ENCODE results near the gene PRKAG2. TPM values are rescaled to one million over a fixed set of nuclear protein-coding genes. Genes with fewer than 3 reads are reported as not detected.

The PRKAG2 gene
- total and polyA plus RNA-seq, 4 donors: 3.6 to 25.1 (median 16.8) TPM

- TF ChIP-seq HNF4A (conservative IDR thresholded peaks at IDR 0.05) (no peak), FOXA1 (IDR thresholded peaks at IDR 0.05) (no peak)
- Histone ChIP-seq H3K27me3 (ENCODE audit: control insufficient read depth in 4 of 4, insufficient read depth in 4 of 4, low read length in 3 of 4) (no peaks in the 10 kb centered on the region), H3K36me3 (ENCODE audit: control insufficient read depth in 4 of 4, insufficient read depth in 3 of 4, low read depth in 1 of 4, low read length in 3 of 4) (peaks cover 0 to 4% (median 2%) of the 10 kb centered on the region in 4 donors), H3K9ac (ENCODE audit: low read depth in 1 of 2, low read length in 2 of 2) (no peak overlapping the region), H3K4me1 (ENCODE audit: control insufficient read depth in 4 of 4, insufficient read depth in 4 of 4, low read length in 3 of 4) (peaks cover 0 to 9% (median 0%) of the 10 kb centered on the region in 4 donors), H3K27ac (ENCODE audit: low read depth in 1 of 2, low read length in 2 of 2) (no peak overlapping the region), H3K4me3 (ENCODE audit: low read depth in 1 of 3, low read length in 3 of 3) (no peak overlapping the region), H3K9me3 (ENCODE audit: control insufficient read depth in 4 of 4, low read length in 3 of 4) (no peaks in the 10 kb centered on the region)
- 75% methylated on average over 8 of the region's 8 CpGs for WGBS
- DNase-seq (ENCODE audit: low spot score): no peak
Observed at GRCh38 chr7:151679071-151679708, 197.7 kb downstream of the PRKAG2 start.

- peak overlapping the region in 1 of 2 donors; percentile 39 for H3K27ac ChIP-seq (ENCODE audit: low read depth in 1 of 2, low read length in 2 of 2)
- H3K36me3 ChIP-seq (ENCODE audit: control insufficient read depth in 4 of 4, insufficient read depth in 3 of 4, low read depth in 1 of 4, low read length in 3 of 4): peaks cover 0 to 5% (median 3%) of the 10 kb centered on the region in 4 donors
- WGBS: 95% methylated on average over 6 of the region's 6 CpGs
- no peaks in the 10 kb centered on the region for H3K27me3 ChIP-seq (ENCODE audit: control insufficient read depth in 4 of 4, insufficient read depth in 4 of 4, low read length in 3 of 4)
- H3K4me1 ChIP-seq (ENCODE audit: control insufficient read depth in 4 of 4, insufficient read depth in 4 of 4, low read length in 3 of 4): peaks cover 0 to 9% (median 0%) of the 10 kb centered on the region in 4 donors
- H3K9me3 ChIP-seq (ENCODE audit: control insufficient read depth in 4 of 4, low read length in 3 of 4): no peaks in the 10 kb centered on the region
- no peak for DNase-seq (ENCODE audit: low spot score)
- no peak overlapping the region for H3K9ac ChIP-seq (ENCODE audit: low read depth in 1 of 2, low read length in 2 of 2)
- TF ChIP-seq YY1 (IDR thresholded peaks at IDR 0.05) (no peak), RXRA (IDR thresholded peaks at IDR 0.05) (no peak), JUND (IDR thresholded peaks at IDR 0.05) (no peak), FOXA1 (IDR thresholded peaks at IDR 0.05) (no peak), RAD21 (IDR thresholded peaks at IDR 0.05) (no peak), SP1 (IDR thresholded peaks at IDR 0.05) (no peak), EGR1 (IDR thresholded peaks at IDR 0.05; ENCODE audit: low read depth in 2 of 2) (no peak), HNF4G (IDR thresholded peaks at IDR 0.05) (no peak), TAF1 (conservative IDR thresholded peaks at IDR 0.05) (no peak)
- TF ChIP-seq, protein P1, sequence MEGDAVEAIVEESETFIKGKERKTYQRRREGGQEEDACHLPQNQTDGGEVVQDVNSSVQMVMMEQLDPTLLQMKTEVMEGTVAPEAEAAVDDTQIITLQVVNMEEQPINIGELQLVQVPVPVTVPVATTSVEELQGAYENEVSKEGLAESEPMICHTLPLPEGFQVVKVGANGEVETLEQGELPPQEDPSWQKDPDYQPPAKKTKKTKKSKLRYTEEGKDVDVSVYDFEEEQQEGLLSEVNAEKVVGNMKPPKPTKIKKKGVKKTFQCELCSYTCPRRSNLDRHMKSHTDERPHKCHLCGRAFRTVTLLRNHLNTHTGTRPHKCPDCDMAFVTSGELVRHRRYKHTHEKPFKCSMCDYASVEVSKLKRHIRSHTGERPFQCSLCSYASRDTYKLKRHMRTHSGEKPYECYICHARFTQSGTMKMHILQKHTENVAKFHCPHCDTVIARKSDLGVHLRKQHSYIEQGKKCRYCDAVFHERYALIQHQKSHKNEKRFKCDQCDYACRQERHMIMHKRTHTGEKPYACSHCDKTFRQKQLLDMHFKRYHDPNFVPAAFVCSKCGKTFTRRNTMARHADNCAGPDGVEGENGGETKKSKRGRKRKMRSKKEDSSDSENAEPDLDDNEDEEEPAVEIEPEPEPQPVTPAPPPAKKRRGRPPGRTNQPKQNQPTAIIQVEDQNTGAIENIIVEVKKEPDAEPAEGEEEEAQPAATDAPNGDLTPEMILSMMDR (IDR thresholded peaks at IDR 0.05; ENCODE audit: low read depth, low read length, missing input control): no peak
- TF ChIP-seq, protein P2, sequence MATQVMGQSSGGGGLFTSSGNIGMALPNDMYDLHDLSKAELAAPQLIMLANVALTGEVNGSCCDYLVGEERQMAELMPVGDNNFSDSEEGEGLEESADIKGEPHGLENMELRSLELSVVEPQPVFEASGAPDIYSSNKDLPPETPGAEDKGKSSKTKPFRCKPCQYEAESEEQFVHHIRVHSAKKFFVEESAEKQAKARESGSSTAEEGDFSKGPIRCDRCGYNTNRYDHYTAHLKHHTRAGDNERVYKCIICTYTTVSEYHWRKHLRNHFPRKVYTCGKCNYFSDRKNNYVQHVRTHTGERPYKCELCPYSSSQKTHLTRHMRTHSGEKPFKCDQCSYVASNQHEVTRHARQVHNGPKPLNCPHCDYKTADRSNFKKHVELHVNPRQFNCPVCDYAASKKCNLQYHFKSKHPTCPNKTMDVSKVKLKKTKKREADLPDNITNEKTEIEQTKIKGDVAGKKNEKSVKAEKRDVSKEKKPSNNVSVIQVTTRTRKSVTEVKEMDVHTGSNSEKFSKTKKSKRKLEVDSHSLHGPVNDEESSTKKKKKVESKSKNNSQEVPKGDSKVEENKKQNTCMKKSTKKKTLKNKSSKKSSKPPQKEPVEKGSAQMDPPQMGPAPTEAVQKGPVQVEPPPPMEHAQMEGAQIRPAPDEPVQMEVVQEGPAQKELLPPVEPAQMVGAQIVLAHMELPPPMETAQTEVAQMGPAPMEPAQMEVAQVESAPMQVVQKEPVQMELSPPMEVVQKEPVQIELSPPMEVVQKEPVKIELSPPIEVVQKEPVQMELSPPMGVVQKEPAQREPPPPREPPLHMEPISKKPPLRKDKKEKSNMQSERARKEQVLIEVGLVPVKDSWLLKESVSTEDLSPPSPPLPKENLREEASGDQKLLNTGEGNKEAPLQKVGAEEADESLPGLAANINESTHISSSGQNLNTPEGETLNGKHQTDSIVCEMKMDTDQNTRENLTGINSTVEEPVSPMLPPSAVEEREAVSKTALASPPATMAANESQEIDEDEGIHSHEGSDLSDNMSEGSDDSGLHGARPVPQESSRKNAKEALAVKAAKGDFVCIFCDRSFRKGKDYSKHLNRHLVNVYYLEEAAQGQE (IDR thresholded peaks at IDR 0.05): no peak
- TF ChIP-seq, protein P3, sequence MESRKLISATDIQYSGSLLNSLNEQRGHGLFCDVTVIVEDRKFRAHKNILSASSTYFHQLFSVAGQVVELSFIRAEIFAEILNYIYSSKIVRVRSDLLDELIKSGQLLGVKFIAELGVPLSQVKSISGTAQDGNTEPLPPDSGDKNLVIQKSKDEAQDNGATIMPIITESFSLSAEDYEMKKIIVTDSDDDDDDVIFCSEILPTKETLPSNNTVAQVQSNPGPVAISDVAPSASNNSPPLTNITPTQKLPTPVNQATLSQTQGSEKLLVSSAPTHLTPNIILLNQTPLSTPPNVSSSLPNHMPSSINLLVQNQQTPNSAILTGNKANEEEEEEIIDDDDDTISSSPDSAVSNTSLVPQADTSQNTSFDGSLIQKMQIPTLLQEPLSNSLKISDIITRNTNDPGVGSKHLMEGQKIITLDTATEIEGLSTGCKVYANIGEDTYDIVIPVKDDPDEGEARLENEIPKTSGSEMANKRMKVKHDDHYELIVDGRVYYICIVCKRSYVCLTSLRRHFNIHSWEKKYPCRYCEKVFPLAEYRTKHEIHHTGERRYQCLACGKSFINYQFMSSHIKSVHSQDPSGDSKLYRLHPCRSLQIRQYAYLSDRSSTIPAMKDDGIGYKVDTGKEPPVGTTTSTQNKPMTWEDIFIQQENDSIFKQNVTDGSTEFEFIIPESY (IDR thresholded peaks at IDR 0.05): no peak
- no peak overlapping the region for H3K4me3 ChIP-seq (ENCODE audit: low read depth in 1 of 3, low read length in 3 of 3)
Observed at GRCh38 chr7:151678227-151678604, 198.7 kb downstream of the PRKAG2 start.
